Aorta (tissue), 5 donors: ENCODE results near the gene DIP2B. TPM values are rescaled to one million over a fixed set of nuclear protein-coding genes. Genes with fewer than 3 reads are reported as not detected.

Experiments used
- ATAC-seq: fragments of 200-7000 bp; cut with Tn5 transposase; one replicate; pipeline ENCODE4 v1.9.1; 2022; ENCODE audit warnings: moderate library complexity; ENCODE audit not compliant: low FRiP score
- DNase-seq, 2 donors: peaks; one replicate each; pipeline ENCODE4 v3.0.0-alpha.2; 2020
- H3K27ac ChIP-seq, 2 donors: one replicate each; pipeline ENCODE4 v1.5.1; 2013; ENCODE audit warnings: low read length in 2 of 2, mild to moderate bottlenecking in 2 of 2, moderate library complexity in 2 of 2, control low read depth in 1 of 2, inconsistent platforms in 1 of 2, low read depth in 1 of 2
- H3K27me3 ChIP-seq, 2 donors: one replicate each; pipeline ENCODE4 v1.6.1; 2013; ENCODE audit warnings: control low read depth in 1 of 2, low read length in 1 of 2, mild to moderate bottlenecking in 1 of 2, moderate library complexity in 1 of 2; ENCODE audit not compliant: insufficient read depth in 2 of 2, control insufficient read depth in 1 of 2
- H3K36me3 ChIP-seq, 2 donors: one replicate each; pipeline ENCODE4 v1.6.1; 2013; ENCODE audit warnings: control low read depth in 1 of 2, low read length in 1 of 2, mild to moderate bottlenecking in 1 of 2; ENCODE audit not compliant: insufficient read depth in 2 of 2, control insufficient read depth in 1 of 2
- H3K4me1 ChIP-seq, 2 donors: one replicate each; pipeline ENCODE4 v1.6.1; 2013; ENCODE audit warnings: low read length in 2 of 2, control low read depth in 1 of 2, mild to moderate bottlenecking in 1 of 2, moderate library complexity in 1 of 2; ENCODE audit not compliant: insufficient read depth in 2 of 2, control insufficient read depth in 1 of 2
- H3K4me3 ChIP-seq, 2 donors: one replicate each; pipeline ENCODE4 v1.5.1; 2013; ENCODE audit warnings: low read length in 2 of 2, control low read depth in 1 of 2, mild to moderate bottlenecking in 1 of 2
- H3K9me3 ChIP-seq: one replicate; pipeline ENCODE4 v1.6.1; 2013; ENCODE audit warnings: mild to moderate bottlenecking, low read length; ENCODE audit not compliant: control insufficient read depth
- WGBS, 2 donors: extraction: QIAGEN DNeasy Blood & Tissue Kit; methylation state at CpG; one replicate each; pipeline ENCODE4 v1.1.7; 2013; 5-methylcytosine and 5-hydroxymethylcytosine counted together
- intact Hi-C, 2 donors: fragments of 100-400 bp; cut with DNase I; formaldehyde crosslinking; loops; one replicate each; pipeline versions ENCODE4 v1.14.2 to v1.15.0; 2022
- polyA plus RNA-seq, 2 donors: library from polyadenylated mRNA; stranded (reverse); fragments of 200-250 nt; gene quantifications; one replicate each; pipeline ENCODE4 v1.2.3, GENCODE V29; 2013
- total RNA-seq, 2 donors: library from RNA; stranded (reverse); fragmentation: NEBNext Ultra II Directional; extraction: Animal tissue kit (Norgen Biotek cat#: 25700); gene quantifications; one replicate each; pipeline ENCODE4 v1.2.1, GENCODE V29; 2021
- donor health status: healthy with polysubstance abuse.
- donor health status: Bipolar disorder and iron deficiency.
- donor health status: DM: no; HTN: no; CAD: no.
- donor health status: DM: no; HTN: no; CAD: no.
- donor health status: DM: yes; HTN: yes; CAD: no.

The DIP2B gene
- total and polyA plus RNA-seq, 4 donors: 2.9 to 25.0 (median 10.2) TPM

- no peak overlapping the region for H3K27ac ChIP-seq
- DNase-seq (no peak), ATAC-seq (no peak)
- H3K4me1 ChIP-seq: peaks cover 4 to 6% of the 10 kb centered on the region in 2 donors
- H3K27me3 ChIP-seq: no peaks in the 10 kb centered on the region
- no peaks in the 10 kb centered on the region for H3K36me3 ChIP-seq
- intact Hi-C loops: no loop called here
- no peaks in the 10 kb centered on the region for H3K9me3 ChIP-seq
- H3K4me3 ChIP-seq: no peak overlapping the region
- WGBS, 2 donors: 94 to 97% methylated on average over 1 of the region's 1 CpG
These were observed 111.1 kb downstream of the DIP2B start for GRCh38 chr12:50615907-50616296.

GRCh38 chr12:50617657-50618056, 112.9 kb downstream of the DIP2B start:
- ATAC-seq: no peak

GRCh38 chr12:50618864-50619609, 114.3 kb downstream of the DIP2B start:
- H3K4me1 ChIP-seq: peaks cover 3 to 12% of the 10 kb centered on the region in 2 donors
- 59 to 62% methylated on average over 7 of the region's 7 CpGs for WGBS, 2 donors
- intact Hi-C loops: no loop called here

More at GRCh38 chr12:50617657-50618056, 112.9 kb downstream of the DIP2B start:
- H3K4me3 ChIP-seq: no peak overlapping the region
- intact Hi-C loops: no loop called here
- no peak for DNase-seq
- no peaks in the 10 kb centered on the region for H3K36me3 ChIP-seq
- H3K4me1 ChIP-seq: peaks cover 5 to 12% of the 10 kb centered on the region in 2 donors
- H3K27ac ChIP-seq: no peak overlapping the region
- 35 to 36% methylated on average over 2 of the region's 2 CpGs for WGBS, 2 donors
- H3K9me3 ChIP-seq: no peaks in the 10 kb centered on the region
- H3K27me3 ChIP-seq: no peaks in the 10 kb centered on the region

GRCh38 chr12:50619610-50619958, 114.8 kb downstream of the DIP2B start:
- no peak for DNase-seq
- peaks cover 1 to 12% of the 10 kb centered on the region in 2 donors for H3K4me1 ChIP-seq
- no peaks in the 10 kb centered on the region for H3K36me3 ChIP-seq
- no peaks in the 10 kb centered on the region for H3K9me3 ChIP-seq
- 82 to 90% methylated on average over 2 of the region's 2 CpGs for WGBS, 2 donors
- no peak overlapping the region for H3K27ac ChIP-seq
- intact Hi-C loops: no loop called here
- ATAC-seq: no peak
- no peak overlapping the region for H3K4me3 ChIP-seq
- H3K27me3 ChIP-seq: no peaks in the 10 kb centered on the region

More at GRCh38 chr12:50618864-50619609, 114.3 kb downstream of the DIP2B start:
- H3K36me3 ChIP-seq: no peaks in the 10 kb centered on the region
- H3K27me3 ChIP-seq: no peaks in the 10 kb centered on the region
- DNase-seq (no peak), ATAC-seq (no peak)
- no peak overlapping the region for H3K4me3 ChIP-seq
- no peaks in the 10 kb centered on the region for H3K9me3 ChIP-seq
- no peak overlapping the region for H3K27ac ChIP-seq

GRCh38 chr12:50620109-50620977, 115.6 kb downstream of the DIP2B start:
- ATAC-seq (no peak), DNase-seq (no peak)
- H3K36me3 ChIP-seq: no peaks in the 10 kb centered on the region
- peaks cover 1 to 12% of the 10 kb centered on the region in 2 donors for H3K4me1 ChIP-seq
- no peaks in the 10 kb centered on the region for H3K9me3 ChIP-seq
- 74% methylated on average over 9 of the region's 9 CpGs for WGBS, 2 donors
- H3K4me3 ChIP-seq: no peak overlapping the region
- H3K27me3 ChIP-seq: no peaks in the 10 kb centered on the region
- intact Hi-C loops: no loop called here
- no peak overlapping the region for H3K27ac ChIP-seq

- Histone ChIP-seq H3K4me1 (peaks cover 1 to 12% of the 10 kb centered on the region in 2 donors), H3K27me3 (no peaks in the 10 kb centered on the region), H3K4me3 (no peak overlapping the region), H3K9me3 (no peaks in the 10 kb centered on the region), H3K27ac (no peak overlapping the region), H3K36me3 (no peaks in the 10 kb centered on the region)
- WGBS, 2 donors: 51 to 57% methylated on average over 1 of the region's 1 CpG
- ATAC-seq (no peak), DNase-seq (no peak)
- intact Hi-C loops: no loop called here
These were observed 116.2 kb downstream of the DIP2B start for GRCh38 chr12:50620978-50621360.

GRCh38 chr12:50621399-50622300, 116.9 kb downstream of the DIP2B start:
- 44 to 49% methylated on average over 8 of the region's 8 CpGs for WGBS, 2 donors
- ATAC-seq (no peak), DNase-seq (no peak)
- intact Hi-C loops: no loop called here
- no peak overlapping the region for H3K27ac ChIP-seq
- H3K27me3 ChIP-seq: no peaks in the 10 kb centered on the region
- H3K36me3 ChIP-seq: no peaks in the 10 kb centered on the region
- H3K4me3 ChIP-seq: no peak overlapping the region
- H3K4me1 ChIP-seq: peaks cover 1 to 12% of the 10 kb centered on the region in 2 donors
- H3K9me3 ChIP-seq: no peaks in the 10 kb centered on the region
